Measurements from ENCODE around the gene BBX.

Gene BBX

DNA sequence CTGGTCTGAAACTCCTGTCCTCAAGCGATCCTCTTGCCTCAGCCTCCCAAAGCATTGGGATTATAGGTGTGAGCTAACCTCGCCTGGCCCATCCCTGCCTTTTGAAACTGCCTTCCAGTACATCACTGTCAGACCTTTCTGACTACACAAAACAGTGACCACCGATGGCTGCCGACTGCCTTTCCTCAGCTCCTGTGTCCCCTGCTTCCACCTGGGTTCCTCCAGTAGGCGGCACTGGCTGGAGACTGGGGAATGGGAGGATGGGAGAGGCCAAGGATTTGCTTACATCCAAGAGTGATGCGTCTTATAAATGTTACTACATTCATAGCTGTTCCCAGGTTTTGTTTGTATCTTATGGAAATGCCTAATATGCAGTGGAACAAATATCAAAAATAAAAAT, 242.8 kb downstream of the BBX start:
- Histone ChIP-seq H3K27ac (no peak overlapping the region), H3K4me3 (no peak overlapping the region)
- TF ChIP-seq, protein P1, sequence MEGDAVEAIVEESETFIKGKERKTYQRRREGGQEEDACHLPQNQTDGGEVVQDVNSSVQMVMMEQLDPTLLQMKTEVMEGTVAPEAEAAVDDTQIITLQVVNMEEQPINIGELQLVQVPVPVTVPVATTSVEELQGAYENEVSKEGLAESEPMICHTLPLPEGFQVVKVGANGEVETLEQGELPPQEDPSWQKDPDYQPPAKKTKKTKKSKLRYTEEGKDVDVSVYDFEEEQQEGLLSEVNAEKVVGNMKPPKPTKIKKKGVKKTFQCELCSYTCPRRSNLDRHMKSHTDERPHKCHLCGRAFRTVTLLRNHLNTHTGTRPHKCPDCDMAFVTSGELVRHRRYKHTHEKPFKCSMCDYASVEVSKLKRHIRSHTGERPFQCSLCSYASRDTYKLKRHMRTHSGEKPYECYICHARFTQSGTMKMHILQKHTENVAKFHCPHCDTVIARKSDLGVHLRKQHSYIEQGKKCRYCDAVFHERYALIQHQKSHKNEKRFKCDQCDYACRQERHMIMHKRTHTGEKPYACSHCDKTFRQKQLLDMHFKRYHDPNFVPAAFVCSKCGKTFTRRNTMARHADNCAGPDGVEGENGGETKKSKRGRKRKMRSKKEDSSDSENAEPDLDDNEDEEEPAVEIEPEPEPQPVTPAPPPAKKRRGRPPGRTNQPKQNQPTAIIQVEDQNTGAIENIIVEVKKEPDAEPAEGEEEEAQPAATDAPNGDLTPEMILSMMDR (IDR thresholded peaks at IDR 0.05) = no peak
- no peak for DNase-seq (ENCODE audit: low spot score)

DNA sequence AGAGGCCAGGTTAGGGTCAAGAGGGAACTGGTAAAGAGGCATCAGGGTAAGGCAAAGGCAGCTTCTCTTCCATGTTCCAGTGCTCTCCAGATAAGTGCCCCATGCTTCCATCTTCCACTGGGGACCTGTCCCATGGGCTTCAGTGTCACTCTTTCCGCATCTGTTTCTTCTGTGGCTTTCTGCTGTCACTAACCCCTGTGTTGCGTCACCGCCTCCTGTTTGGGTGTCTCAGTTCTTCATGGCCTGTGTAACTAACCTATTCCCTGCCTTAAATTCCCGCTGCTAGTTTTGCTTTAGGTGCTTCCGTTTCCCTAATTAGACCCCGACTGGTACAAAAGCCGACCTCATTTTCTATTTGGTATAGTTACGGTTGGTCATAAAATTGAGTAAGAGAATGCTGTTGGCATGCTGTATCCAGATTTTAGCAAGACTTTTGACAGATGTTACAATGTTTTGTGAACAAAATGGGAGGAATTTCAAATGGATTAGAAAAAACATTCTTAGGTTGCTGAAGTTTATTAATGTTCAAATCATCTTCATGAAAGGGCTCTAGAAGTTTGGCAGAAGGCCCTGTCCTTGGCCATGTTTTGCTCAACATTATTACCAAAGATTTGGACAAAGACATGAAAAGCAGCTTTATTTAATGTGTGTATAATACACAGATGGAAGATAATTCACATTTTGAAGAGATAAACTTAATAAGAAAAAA, 245.3 kb downstream of the BBX start:
- H3K4me3 ChIP-seq = no peak overlapping the region
- DNase-seq (ENCODE audit: low spot score) = no peak
- TF ChIP-seq, protein P1 (IDR thresholded peaks at IDR 0.05) = no peak
- no peak overlapping the region for H3K27ac ChIP-seq

DNA sequence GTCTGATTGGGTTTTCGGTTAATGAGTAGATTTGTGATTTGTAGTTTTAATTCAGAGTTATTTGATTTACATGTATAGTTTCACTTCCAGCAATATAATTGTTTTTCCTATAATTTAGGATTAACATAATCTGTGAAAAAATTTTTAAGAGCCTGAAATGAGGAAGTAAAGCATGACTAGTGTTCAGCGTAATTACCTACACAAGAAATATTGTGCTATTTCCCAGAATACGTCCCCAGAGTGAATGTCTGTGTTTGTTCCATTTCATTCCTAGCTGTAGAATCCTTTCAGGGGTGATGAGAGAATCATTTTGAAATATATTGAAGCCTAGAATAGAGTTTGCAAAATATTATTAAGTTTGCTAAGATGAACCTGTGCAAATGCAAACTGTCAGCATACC, 247.1 kb downstream of the BBX start:
- no peak for DNase-seq (ENCODE audit: low spot score)
- TF ChIP-seq, protein P1 (IDR thresholded peaks at IDR 0.05) = no peak
- no peak overlapping the region for H3K4me3 ChIP-seq
- no peak overlapping the region for H3K27ac ChIP-seq

DNA sequence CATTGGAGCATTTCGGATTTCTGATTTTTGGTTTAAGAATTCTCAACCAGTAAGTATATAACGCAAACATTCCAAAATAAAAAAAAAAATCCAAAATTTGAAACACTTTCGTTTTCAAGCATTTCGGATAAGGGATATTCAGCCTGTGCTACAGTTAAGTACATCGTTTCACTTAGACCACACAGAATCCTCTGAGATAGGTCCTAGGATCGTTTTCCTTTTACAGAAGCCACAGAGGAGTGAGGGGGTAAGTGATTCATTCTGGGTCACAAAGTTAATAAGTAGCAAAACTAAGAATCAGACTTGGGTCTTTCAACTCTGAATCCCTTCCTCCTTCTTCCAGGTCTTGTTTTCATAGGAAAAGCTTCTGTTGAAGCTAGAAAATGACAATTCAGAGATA, 249.3 kb downstream of the BBX start:
- DNase-seq (ENCODE audit: low spot score) = no peak

DNA sequence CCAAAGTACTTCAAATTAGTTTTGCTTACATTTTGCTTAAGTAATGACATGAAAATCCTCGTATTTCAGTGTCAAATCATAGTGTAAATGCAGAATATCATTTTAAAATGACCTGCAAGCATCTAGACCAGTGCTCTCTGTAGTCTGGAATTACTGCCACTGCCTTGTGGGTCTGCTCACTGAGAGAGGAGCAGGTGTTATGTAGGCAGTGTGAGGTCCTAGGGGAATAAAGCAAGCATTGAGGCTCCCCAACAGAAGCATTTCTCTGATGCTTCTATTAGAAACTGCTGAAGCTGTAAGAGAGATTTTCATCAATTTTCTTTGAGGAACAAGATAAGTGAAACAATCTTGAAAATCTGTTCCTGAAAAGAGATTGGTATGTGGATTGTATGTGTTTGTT, 253.2 kb downstream of the BBX start:
- Histone ChIP-seq H3K27ac (no peak overlapping the region), H3K4me3 (no peak overlapping the region)
- TF ChIP-seq, protein P1 (IDR thresholded peaks at IDR 0.05) = no peak
- DNase-seq (ENCODE audit: low spot score) = no peak

More for the DNA sequence above, 249.3 kb downstream of the BBX start:
- no peak overlapping the region for H3K27ac ChIP-seq
- no peak overlapping the region for H3K4me3 ChIP-seq
- TF ChIP-seq, protein P1 (IDR thresholded peaks at IDR 0.05) = no peak

DNA sequence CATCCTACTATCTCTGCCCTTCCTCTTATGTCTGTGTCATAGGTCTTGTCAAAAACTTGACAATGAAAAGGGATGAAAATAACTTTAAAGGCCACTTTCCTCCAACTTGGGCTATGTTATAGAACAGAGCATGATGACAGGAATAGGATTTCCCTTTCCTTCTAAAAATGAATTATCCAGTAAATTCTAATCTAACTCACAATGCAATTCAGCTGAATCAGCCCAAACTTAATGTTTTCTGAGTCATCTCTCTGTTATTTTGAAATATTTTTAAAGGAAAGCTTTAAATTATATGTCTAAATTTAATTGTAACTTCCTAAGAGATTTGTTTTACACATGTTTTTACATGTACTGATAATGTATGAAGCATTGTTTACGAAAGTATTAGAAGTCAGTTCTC, 258.5 kb downstream of the BBX start:
- TF ChIP-seq, protein P1 (IDR thresholded peaks at IDR 0.05) = no peak
- DNase-seq (ENCODE audit: low spot score) = no peak
- Histone ChIP-seq H3K4me3 (no peak overlapping the region), H3K27ac (no peak overlapping the region)

DNA sequence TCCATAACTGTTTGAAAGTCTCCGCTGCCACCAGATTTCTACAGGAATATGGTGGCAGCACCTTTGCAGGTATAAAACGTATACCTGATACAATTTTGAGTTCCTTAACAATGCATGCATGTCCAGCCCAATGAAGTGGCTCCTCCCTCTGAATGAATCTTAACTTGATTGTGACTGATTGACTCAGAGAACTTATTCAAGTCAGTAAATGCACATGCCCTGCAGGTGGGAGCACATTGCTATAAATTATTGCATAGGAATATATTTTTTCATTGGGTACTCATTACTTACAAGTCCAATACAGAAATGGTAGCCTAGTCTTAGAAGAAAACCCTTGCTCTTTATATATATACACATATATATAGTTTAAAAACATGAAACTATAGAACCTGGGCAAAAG, 259.3 kb downstream of the BBX start:
- TF ChIP-seq, protein P1 (IDR thresholded peaks at IDR 0.05) = no peak
- DNase-seq (ENCODE audit: low spot score) = no peak
- H3K4me3 ChIP-seq = no peak overlapping the region
- no peak overlapping the region for H3K27ac ChIP-seq

All from coronary artery (tissue), 2 donors.